Renal cortex interstitium (tissue), 11 donors: Measurements from ENCODE around the gene NTRK2. TPM values are rescaled to one million over a fixed set of nuclear protein-coding genes. Genes with fewer than 3 reads are reported as not detected.

Source experiments
- DNase-seq, 11 donors: peaks; one replicate each; pipeline ENCODE4 v3.0.0-alpha.2; 2013; ENCODE audit warnings: low read depth in 9 of 11, low spot score in 4 of 11; ENCODE audit errors: extremely low read depth in 1 of 11
- polyA plus RNA-seq, 3 donors: library from polyadenylated mRNA; unstranded; fragments of 120-200 nt; gene quantifications; one replicate each; pipeline ENCODE4 v1.2.1, GENCODE V29; 2013; ENCODE audit not compliant: insufficient read length in 3 of 3

NTRK2 gene
- polyA plus RNA-seq, 3 donors: 95.7 to 134 (median 114) TPM

DNA sequence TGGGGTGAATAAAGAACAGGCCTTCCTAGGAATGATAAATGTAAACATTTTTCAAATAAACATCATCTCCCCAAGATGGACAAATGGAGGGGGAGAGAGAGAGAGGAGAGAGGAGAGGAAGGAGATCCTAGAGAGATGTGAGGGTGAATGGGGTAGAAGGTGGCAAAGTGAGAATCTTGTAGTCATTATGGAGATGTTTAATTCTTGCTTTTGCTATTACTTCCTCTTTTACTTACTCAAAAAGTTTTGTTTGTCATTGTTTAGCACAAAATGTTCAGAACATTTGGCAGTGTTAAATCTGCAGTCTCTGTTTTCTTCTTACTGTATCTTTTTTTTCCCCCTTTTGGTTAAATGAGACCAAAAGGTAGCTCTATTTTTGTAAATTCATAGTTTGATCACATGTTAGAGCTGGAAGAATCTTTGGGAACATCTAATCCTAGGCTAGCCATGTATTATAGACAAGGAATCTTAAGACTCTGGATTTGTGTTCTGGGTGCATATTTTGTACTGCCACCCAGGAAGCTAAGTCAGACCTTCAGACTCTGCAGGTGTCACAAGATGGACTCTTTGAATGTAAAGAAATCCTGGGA is 266.1 kb downstream of the NTRK2 start:
- no peak for DNase-seq

GRCh38 chr9:84937180-84937579 is 267.7 kb downstream of the NTRK2 start:
- DNase-seq: no peak

DNA sequence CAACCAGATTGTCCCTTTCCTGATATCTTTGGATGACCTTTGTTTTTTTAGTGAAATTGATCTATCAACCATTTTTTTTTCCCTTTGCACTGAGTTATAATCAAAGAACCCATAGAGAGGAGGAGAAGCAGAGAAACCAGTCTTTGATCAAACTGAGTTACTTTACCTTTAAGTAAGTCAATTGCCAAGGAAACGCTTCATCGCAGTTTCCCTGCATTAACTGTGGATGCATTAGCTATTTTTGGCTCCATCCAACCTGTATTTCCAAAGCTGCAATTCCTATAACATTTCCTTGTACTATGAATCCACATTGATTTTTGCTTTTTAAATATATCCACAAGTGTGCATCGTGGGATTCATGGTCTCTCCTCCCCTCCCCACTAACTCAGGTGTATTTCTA is 268.1 kb downstream of the NTRK2 start:
- DNase-seq: no peak

DNA sequence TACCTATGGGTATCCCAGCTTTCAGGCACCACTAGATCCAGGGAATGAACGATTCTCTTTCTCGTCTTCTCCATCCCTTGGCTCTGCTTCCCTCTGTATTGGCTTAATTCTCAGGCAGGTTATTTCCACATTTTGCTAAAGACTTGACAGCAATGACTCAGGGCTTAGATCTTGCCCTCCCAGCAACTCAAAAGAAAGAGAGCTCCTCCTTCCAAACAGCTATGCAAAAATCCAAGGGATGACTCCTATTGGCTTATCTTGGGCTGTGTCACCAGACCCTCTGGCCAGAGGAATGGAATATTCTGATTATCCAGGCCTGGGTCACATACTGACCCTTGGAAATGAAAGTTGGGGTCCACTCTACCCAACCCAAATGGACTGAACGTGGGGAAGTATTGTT is 270.2 kb downstream of the NTRK2 start:
- DNase-seq: no peak

- no peak for DNase-seq
These were observed 270.8 kb downstream of the NTRK2 start for GRCh38 chr9:84940294-84940693.

DNA sequence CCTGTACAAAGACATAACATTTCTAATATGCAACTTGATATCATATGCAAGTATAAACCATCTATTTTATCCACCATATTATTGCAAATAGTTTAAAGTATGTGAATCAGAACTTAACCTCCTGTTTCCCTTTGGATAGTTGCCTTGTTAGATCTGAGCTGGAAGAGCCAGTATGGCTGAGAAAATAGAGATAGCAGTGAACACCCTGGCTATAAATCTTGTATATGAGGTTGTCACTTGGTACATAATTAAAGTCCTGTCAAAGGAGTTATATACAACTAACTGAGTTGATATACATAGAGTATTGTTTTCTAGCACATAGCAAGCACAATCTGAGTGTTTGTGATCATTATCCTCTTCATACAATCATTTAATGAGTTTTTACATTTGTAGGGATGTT is 272.3 kb downstream of the NTRK2 start:
- DNase-seq: peak in 2 of 11 donors; percentile 24 to 30

DNA sequence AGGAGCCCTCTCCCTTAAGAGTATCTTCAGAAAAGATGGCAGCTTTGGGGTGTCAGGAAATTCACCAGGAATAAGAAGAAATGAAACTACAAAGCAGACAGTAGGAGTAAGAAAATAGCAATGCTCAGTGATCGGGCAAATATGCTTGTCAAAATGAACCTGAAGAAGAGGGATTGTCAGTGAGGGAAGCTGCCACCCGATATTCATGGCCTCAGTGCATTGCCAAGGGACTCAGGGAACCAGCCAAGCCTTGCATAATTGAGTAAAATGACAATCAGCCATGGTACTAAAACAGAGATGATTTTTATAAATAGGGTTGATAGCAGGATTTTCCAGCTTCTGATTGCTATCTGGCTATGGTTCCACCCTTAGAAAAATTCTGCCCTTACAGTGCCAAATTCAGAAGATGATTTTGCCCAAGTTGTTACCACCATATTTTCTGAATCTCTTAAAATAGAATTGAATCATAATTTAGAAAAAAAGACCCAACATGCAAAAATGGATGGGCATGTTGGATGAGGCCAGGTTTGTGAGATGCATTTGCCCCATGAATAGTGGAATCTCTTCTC is 274.0 kb downstream of the NTRK2 start:
- no peak for DNase-seq

- no peak for DNase-seq
These were observed 276.5 kb downstream of the NTRK2 start for GRCh38 chr9:84945878-84946538.

- DNase-seq: no peak
These were observed 278.0 kb downstream of the NTRK2 start for GRCh38 chr9:84947412-84947972.

DNA sequence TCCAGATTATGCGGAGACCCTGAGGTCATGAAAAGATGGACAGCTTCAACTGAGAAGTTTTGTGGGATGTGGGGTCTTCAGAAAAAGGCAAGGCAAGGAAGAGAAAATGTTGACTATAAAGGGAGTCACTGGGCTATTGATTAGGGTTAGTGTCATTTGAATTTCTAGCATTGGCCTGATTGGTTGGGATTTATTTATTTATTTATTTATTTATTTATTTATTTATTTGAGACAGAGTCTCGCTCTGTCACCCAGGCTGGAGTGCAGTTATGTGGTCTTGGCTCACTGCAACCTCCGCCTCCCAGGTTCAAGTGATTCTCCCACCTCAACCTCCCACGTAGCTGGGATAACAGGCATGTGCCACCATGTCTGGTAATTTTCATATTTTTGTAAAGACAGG is 279.7 kb downstream of the NTRK2 start:
- DNase-seq: no peak

- DNase-seq: no peak
These were observed 280.4 kb downstream of the NTRK2 start for GRCh38 chr9:84949971-84950370.

GRCh38 chr9:84950879-84951811 is 281.6 kb downstream of the NTRK2 start:
- no peak for DNase-seq

- no peak for DNase-seq
These were observed 283.8 kb downstream of the NTRK2 start for GRCh38 chr9:84953252-84953773.

GRCh38 chr9:84953797-84954705 is 284.5 kb downstream of the NTRK2 start:
- DNase-seq: peak; percentile 44 to 82 (median 72)

DNA sequence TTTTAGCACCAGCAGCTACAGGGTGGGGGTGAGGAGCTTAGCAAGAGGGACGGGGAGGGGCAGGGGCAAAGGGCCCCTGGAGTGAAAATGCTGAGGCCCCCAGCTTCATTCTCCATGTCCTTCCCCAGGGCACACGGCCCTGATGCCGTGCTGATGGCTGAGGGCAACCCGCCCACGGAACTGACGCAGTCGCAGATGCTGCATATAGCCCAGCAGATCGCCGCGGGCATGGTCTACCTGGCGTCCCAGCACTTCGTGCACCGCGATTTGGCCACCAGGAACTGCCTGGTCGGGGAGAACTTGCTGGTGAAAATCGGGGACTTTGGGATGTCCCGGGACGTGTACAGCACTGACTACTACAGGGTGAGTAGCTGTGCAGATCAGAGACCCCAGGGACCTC is 285.6 kb downstream of the NTRK2 start:
- DNase-seq: no peak

DNA sequence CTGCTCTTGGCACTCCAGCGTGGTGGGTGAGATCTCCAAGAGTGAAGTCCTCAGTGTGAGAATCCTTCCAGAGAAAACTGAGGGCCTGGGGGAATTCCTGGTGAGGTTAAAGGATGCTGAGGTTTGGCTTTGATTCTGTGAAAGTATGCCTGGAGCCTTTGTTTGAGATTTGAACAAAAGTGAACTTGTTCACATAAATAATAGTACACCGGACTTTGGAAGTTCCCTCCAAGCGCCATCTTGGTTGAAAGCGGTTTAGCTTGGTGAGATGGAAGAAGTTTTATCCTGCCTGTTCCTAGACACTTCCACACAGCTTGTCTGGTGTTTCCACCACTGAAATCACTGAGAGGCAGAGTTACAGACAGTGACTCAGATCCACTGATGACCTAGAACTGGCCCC is 286.4 kb downstream of the NTRK2 start:
- no peak for DNase-seq

- DNase-seq: no peak
These were observed 289.8 kb downstream of the NTRK2 start for GRCh38 chr9:84959339-84959738.
